SHP77 (cell line): ENCODE measurements around the gene SLC17A6.

Experiments
- DNase-seq, 2 experiments: peaks; one replicate each; lab custom pipeline; 2025; lab: John Stamatoyannopoulos, UW

The SLC17A6 gene

GRCh38 chr11:22389526-22390282 is 51.5 kb downstream of the SLC17A6 start:
- no peak for DNase-seq

GRCh38 chr11:22390283-22390655 is 52.1 kb downstream of the SLC17A6 start:
- DNase-seq = no peak

- DNase-seq = no peak
Measured at GRCh38 chr11:22392561-22392960, 54.4 kb downstream of the SLC17A6 start.

GRCh38 chr11:22405377-22405776 is 67.2 kb downstream of the SLC17A6 start:
- no peak for DNase-seq

- DNase-seq = no peak
Measured at GRCh38 chr11:22407267-22407666, 69.1 kb downstream of the SLC17A6 start.

- DNase-seq = no peak
Measured at GRCh38 chr11:22407921-22408320, 69.7 kb downstream of the SLC17A6 start.

GRCh38 chr11:22415476-22415875 is 77.3 kb downstream of the SLC17A6 start:
- DNase-seq = no peak

- DNase-seq = no peak
Measured at GRCh38 chr11:22416462-22416861, 78.3 kb downstream of the SLC17A6 start.

GRCh38 chr11:22426915-22427314 is 88.7 kb downstream of the SLC17A6 start:
- DNase-seq = no peak
